ENCODE results near the gene EPO. TPM values are rescaled to one million over a fixed set of nuclear protein-coding genes. Genes with fewer than 3 reads are reported as not detected.

Gene EPO
- total and polyA plus RNA-seq, 2 of the 8 experiments (the other 6 are each of a cell fraction or from before 2014, with no cell fraction given), result 0.42 to 0.95 TPM

- no peak for FAIRE-seq
- TF ChIP-seq ZNF274 (IDR thresholded peaks at IDR 0.05; ENCODE audit: borderline replicate concordance, extremely low read depth, low read length), result no peak
- no peak for TF ChIP-seq GABPA (IDR thresholded peaks at IDR 0.05; ENCODE audit: borderline replicate concordance, insufficient read depth, low read length)
- TF ChIP-seq SP4 (IDR thresholded peaks at IDR 0.05; ENCODE audit: low read length), result no peak
- no peak for TF ChIP-seq GTF2F1 (IDR thresholded peaks at IDR 0.05; ENCODE audit: borderline replicate concordance, low read depth, low read length)
These were observed 19.7 kb downstream of the EPO start for GRCh38 chr7:100739934-100740333.

More at GRCh38 chr7:100739934-100740333, 19.7 kb downstream of the EPO start:
- H3K4me2 ChIP-seq (ENCODE audit: insufficient read depth in 1 of 2, low read depth in 2 of 2, low read length in 2 of 2), result no peak overlapping the region
- H2BK120ac ChIP-seq (replicated peaks; ENCODE audit: low read depth, low read length), result no peak overlapping the region
- no peaks in the 10 kb centered on the region for H3K79me2 ChIP-seq (ENCODE audit: control insufficient read depth in 1 of 2, insufficient read depth in 2 of 2, low read length in 2 of 2)
- 97% methylated on average over 6 of the region's 6 CpGs; no CpG with 5 or more reads in 1 of the 2 experiments for WGBS, 2 experiments (ENCODE audit: extremely low coverage in 1 of 2, insufficient coverage in 1 of 2, insufficient read length in 1 of 2, insufficient replicate concordance in 2 of 2, low coverage in 1 of 2, low lambda C conversion rate in 2 of 2, missing lambda C conversion rate in 1 of 2)
- H2BK20ac ChIP-seq (ENCODE audit: low read length), result no peak overlapping the region
- H2BK15ac ChIP-seq (ENCODE audit: low read length), result no peak overlapping the region
- DNase-seq (ENCODE audit: low read depth in 1 of 2, low spot score in 2 of 2), result no peak
- no peaks in the 10 kb centered on the region for H4K20me1 ChIP-seq (replicated peaks in 1 of 2; ENCODE audit: control insufficient read depth in 1 of 2, insufficient read depth in 2 of 2, low read length in 2 of 2)
- no peak overlapping the region for H3K4ac ChIP-seq (replicated peaks; ENCODE audit: insufficient read length, low read depth, low read length)
- no peak overlapping the region for H4K91ac ChIP-seq (replicated peaks; ENCODE audit: insufficient read length, low read length)
- H2AFZ ChIP-seq (ENCODE audit: low read length), result no peak overlapping the region
- CTCF ChIA-PET (ENCODE audit: partially characterized antibody), result no interaction called here
- POLR2A ChIA-PET (ENCODE audit: partially characterized antibody), result no interaction called here
- H3K36me3 ChIP-seq (ENCODE audit: control insufficient read depth in 2 of 4, insufficient read depth in 4 of 4, low read length in 3 of 4), result no peaks in the 10 kb centered on the region
- no peak overlapping the region for H3K9ac ChIP-seq (replicated peaks in 1 of 4; ENCODE audit: extremely low read depth in 1 of 4, low read depth in 3 of 4, low read length in 3 of 4)
- H3K4me1 ChIP-seq (replicated peaks in 1 of 4; ENCODE audit: control insufficient read depth in 3 of 4, insufficient read depth in 4 of 4, low read length in 3 of 4), result no peaks in the 10 kb centered on the region
- no peaks in the 10 kb centered on the region for H3K9me3 ChIP-seq (ENCODE audit: insufficient read depth in 2 of 2, low read depth in 1 of 2, low read length in 1 of 2)
- no peak overlapping the region for H2BK12ac ChIP-seq (ENCODE audit: low read depth, low read length)
- no peak overlapping the region for H3K4me3 ChIP-seq (ENCODE audit: extremely low read depth in 1 of 4, insufficient read depth in 2 of 4, low read depth in 3 of 4, low read length in 4 of 4)
- H3K27me3 ChIP-seq (replicated peaks in 1 of 4; ENCODE audit: control insufficient read depth in 3 of 4, extremely low read depth in 1 of 4, insufficient read depth in 3 of 4, low read length in 3 of 4), result no peaks in the 10 kb centered on the region
- H3K23ac ChIP-seq (ENCODE audit: insufficient read length), result no peak overlapping the region
- no peak overlapping the region for H3K56ac ChIP-seq (replicated peaks; ENCODE audit: insufficient read length, low read depth, low read length)
- no peaks in the 10 kb centered on the region for H3K79me1 ChIP-seq (ENCODE audit: low read depth, low read length)
- no peak overlapping the region for H3K14ac ChIP-seq (ENCODE audit: insufficient read length)
- H3K18ac ChIP-seq (ENCODE audit: extremely low read depth, low read length), result no peak overlapping the region
- H3K27ac ChIP-seq (ENCODE audit: low read depth, low read length), result no peak overlapping the region
- H4K5ac ChIP-seq (ENCODE audit: insufficient read length, low read depth, low read length), result no peak overlapping the region
- H3K23me2 ChIP-seq (ENCODE audit: low read depth, low read length), result no peaks in the 10 kb centered on the region
- no peak overlapping the region for H2BK5ac ChIP-seq (ENCODE audit: low read depth, low read length)
- H2AK5ac ChIP-seq (ENCODE audit: low read depth, low read length), result no peak overlapping the region
- H4K8ac ChIP-seq (ENCODE audit: extremely low read depth, insufficient read depth, low read length), result no peak overlapping the region

Data from H1 (cell line).